ENCODE data around the gene CNTN4. TPM values are rescaled to one million over a fixed set of nuclear protein-coding genes. Genes with fewer than 3 reads are reported as not detected.

CNTN4 gene
- total and polyA plus RNA-seq, 2 of the 8 experiments (the other 6 are each of a cell fraction or from before 2014, with no cell fraction given), result 0.41 to 2.2 TPM

GRCh38 chr3:2211568-2211967 is 112.9 kb downstream of the CNTN4 start:
- Histone ChIP-seq H3K79me1 (ENCODE audit: low read depth, low read length) (no peaks in the 10 kb centered on the region), H2BK120ac (replicated peaks; ENCODE audit: low read depth, low read length) (no peak overlapping the region), H4K5ac (ENCODE audit: insufficient read length, low read depth, low read length) (no peak overlapping the region), H3K4ac (replicated peaks; ENCODE audit: insufficient read length, low read depth, low read length) (no peak overlapping the region), H3K18ac (ENCODE audit: extremely low read depth, low read length) (no peak overlapping the region), H3K36me3 (ENCODE audit: control insufficient read depth in 2 of 4, insufficient read depth in 4 of 4, low read length in 3 of 4) (no peaks in the 10 kb centered on the region), H3K79me2 (ENCODE audit: control insufficient read depth in 1 of 2, insufficient read depth in 2 of 2, low read length in 2 of 2) (no peaks in the 10 kb centered on the region), H2BK5ac (ENCODE audit: low read depth, low read length) (no peak overlapping the region), H2AFZ (ENCODE audit: low read length) (no peak overlapping the region), H4K8ac (ENCODE audit: extremely low read depth, insufficient read depth, low read length) (no peak overlapping the region), H3K23ac (ENCODE audit: insufficient read length) (no peak overlapping the region), H2AK5ac (ENCODE audit: low read depth, low read length) (no peak overlapping the region), H2BK20ac (ENCODE audit: low read length) (no peak overlapping the region), H3K56ac (replicated peaks; ENCODE audit: insufficient read length, low read depth, low read length) (no peak overlapping the region), H3K23me2 (ENCODE audit: low read depth, low read length) (no peaks in the 10 kb centered on the region), H3K4me2 (ENCODE audit: insufficient read depth in 1 of 2, low read depth in 2 of 2, low read length in 2 of 2) (no peak overlapping the region), H2BK12ac (ENCODE audit: low read depth, low read length) (no peak overlapping the region), H3K4me1 (replicated peaks in 1 of 4; ENCODE audit: control insufficient read depth in 3 of 4, insufficient read depth in 4 of 4, low read length in 3 of 4) (peaks cover 0 to 4% (median 0%) of the 10 kb centered on the region in 4 experiments; a peak in 2 of 7 replicates), H4K91ac (replicated peaks; ENCODE audit: insufficient read length, low read length) (no peak overlapping the region), H3K27me3 (replicated peaks in 1 of 4; ENCODE audit: control insufficient read depth in 3 of 4, extremely low read depth in 1 of 4, insufficient read depth in 3 of 4, low read length in 3 of 4) (no peaks in the 10 kb centered on the region), H3K9ac (replicated peaks in 1 of 4; ENCODE audit: extremely low read depth in 1 of 4, low read depth in 3 of 4, low read length in 3 of 4) (no peak overlapping the region), H3K14ac (ENCODE audit: insufficient read length) (no peak overlapping the region), H3K4me3 (ENCODE audit: extremely low read depth in 1 of 4, insufficient read depth in 2 of 4, low read depth in 3 of 4, low read length in 4 of 4) (no peak overlapping the region), H4K20me1 (replicated peaks in 1 of 2; ENCODE audit: control insufficient read depth in 1 of 2, insufficient read depth in 2 of 2, low read length in 2 of 2) (no peaks in the 10 kb centered on the region), H3K27ac (ENCODE audit: low read depth, low read length) (no peak overlapping the region), H2BK15ac (ENCODE audit: low read length) (no peak overlapping the region), H3K9me3 (ENCODE audit: insufficient read depth in 2 of 2, low read depth in 1 of 2, low read length in 1 of 2) (no peaks in the 10 kb centered on the region)
- ChIA-PET CTCF (ENCODE audit: partially characterized antibody) (no interaction called here), POLR2A (ENCODE audit: partially characterized antibody) (no interaction called here)
- DNase-seq (ENCODE audit: low read depth in 1 of 2, low spot score in 2 of 2) (no peak), FAIRE-seq (no peak)
- 91% methylated on average over 2 of the region's 2 CpGs; no CpG with 5 or more reads in 1 of the 2 experiments for WGBS, 2 experiments (ENCODE audit: extremely low coverage in 1 of 2, insufficient coverage in 1 of 2, insufficient read length in 1 of 2, insufficient replicate concordance in 2 of 2, low coverage in 1 of 2, low lambda C conversion rate in 2 of 2, missing lambda C conversion rate in 1 of 2)
- no peak for TF ChIP-seq RAD21 (IDR thresholded peaks at IDR 0.05 in 1 of 2, conservative IDR thresholded peaks at IDR 0.05 in 1 of 2; ENCODE audit: low read depth in 2 of 2, low read length in 2 of 2)
- TF ChIP-seq, protein P1, sequence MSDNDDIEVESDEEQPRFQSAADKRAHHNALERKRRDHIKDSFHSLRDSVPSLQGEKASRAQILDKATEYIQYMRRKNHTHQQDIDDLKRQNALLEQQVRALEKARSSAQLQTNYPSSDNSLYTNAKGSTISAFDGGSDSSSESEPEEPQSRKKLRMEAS (IDR thresholded peaks at IDR 0.05), result no peak
- no peak for TF ChIP-seq SRF (IDR thresholded peaks at IDR 0.05; ENCODE audit: low read depth, low read length)
- no peak for TF ChIP-seq PHF8 (conservative IDR thresholded peaks at IDR 0.05; ENCODE audit: low read depth, low read length)
- no peak for TF ChIP-seq SIRT6 (IDR thresholded peaks at IDR 0.05; ENCODE audit: low read length)
- no peak for TF ChIP-seq POU5F1 (IDR thresholded peaks at IDR 0.05; ENCODE audit: low read depth, low read length)
- TF ChIP-seq JUND (IDR thresholded peaks at IDR 0.05; ENCODE audit: low read length), result no peak
- TF ChIP-seq TAF1 (IDR thresholded peaks at IDR 0.05; ENCODE audit: low read depth, low read length), result no peak
- no peak for TF ChIP-seq BCL11A (IDR thresholded peaks at IDR 0.05; ENCODE audit: low read depth in 2 of 2, low read length in 2 of 2)
- no peak for TF ChIP-seq SP1 (IDR thresholded peaks at IDR 0.05; ENCODE audit: low read depth, low read length)
- TF ChIP-seq HDAC2 (IDR thresholded peaks at IDR 0.05; ENCODE audit: borderline replicate concordance in 1 of 2, low read depth in 2 of 2, low read length in 2 of 2), result no peak
- no peak for TF ChIP-seq RXRA (IDR thresholded peaks at IDR 0.05; ENCODE audit: insufficient read depth, low read depth, low read length)
- no peak for TF ChIP-seq CBX5 (IDR thresholded peaks at IDR 0.05; ENCODE audit: low read depth, low read length)
- TF ChIP-seq HDAC6 (IDR thresholded peaks at IDR 0.05; ENCODE audit: low read depth, low read length), result no peak
- TF ChIP-seq CHD1 (IDR thresholded peaks at IDR 0.05; ENCODE audit: low read depth, low read length), result no peak
